GM10266 (cell line): Measurements from ENCODE around the gene ZNF219.
A peak's percentile ranks its signal among the peaks of the same experiment; 100 is the strongest.

Experiments
- DNase-seq: peaks from one replicate; pipeline ENCODE4 v3.0.0; 2012; ENCODE audit errors: extremely low spot score
- CTCF ChIP-seq: IDR thresholded peaks from 2 replicates; pipeline ENCODE4 v1.5.1; 2012; ENCODE audit warnings: mild to moderate bottlenecking, low read depth; ENCODE audit not compliant: control insufficient read depth, insufficient read depth; ENCODE audit errors: missing control alignments

Gene ZNF219

GRCh38 chr14:21078287-21078686, 20.2 kb downstream of the ZNF219 start:
- no peak for TF ChIP-seq CTCF

GRCh38 chr14:21077672-21078071, 20.8 kb downstream of the ZNF219 start:
- TF ChIP-seq CTCF, result no peak

More at GRCh38 chr14:21078287-21078686, 20.2 kb downstream of the ZNF219 start:
- DNase-seq, result no peak

GRCh38 chr14:21075719-21076437, 22.6 kb downstream of the ZNF219 start:
- DNase-seq, result no peak
- no peak for TF ChIP-seq CTCF

More at GRCh38 chr14:21077672-21078071, 20.8 kb downstream of the ZNF219 start:
- DNase-seq, result no peak

- peak; percentile 21 for DNase-seq
- no peak for TF ChIP-seq CTCF
Measured at GRCh38 chr14:21074398-21075272, 23.8 kb downstream of the ZNF219 start.

- TF ChIP-seq CTCF, result no peak
- no peak for DNase-seq
Measured at GRCh38 chr14:21073921-21074320, 24.5 kb downstream of the ZNF219 start.

- no peak for DNase-seq
- TF ChIP-seq CTCF, result no peak
Measured at GRCh38 chr14:21072781-21073339, 25.6 kb downstream of the ZNF219 start.

GRCh38 chr14:21072031-21072473, 26.4 kb downstream of the ZNF219 start:
- peak; percentile 38 for DNase-seq
- no peak for TF ChIP-seq CTCF
